Tibial nerve (tissue), 4 donors: Measurements from ENCODE around the gene PTPRM. TPM values are rescaled to one million over a fixed set of nuclear protein-coding genes. Genes with fewer than 3 reads are reported as not detected.

Source experiments
- DNase-seq, 2 donors: peaks; one replicate each; pipeline ENCODE4 v3.0.0-alpha.2; 2019; ENCODE audit warnings: low spot score in 2 of 2
- H3K27ac ChIP-seq, 4 donors: fragments of 200-600 bp; sonication (generic) in 3 of 4; one replicate each; pipeline ENCODE4 v1.5.1; 2017 to 2019; ENCODE audit warnings: mild to moderate bottlenecking in 1 of 4
- H3K27me3 ChIP-seq, 2 donors: fragments of 200-600 bp; sonication (generic) in 1 of 2; one replicate each; pipeline versions ENCODE4 v1.5.1 to v1.6.0; 2017 to 2019
- H3K36me3 ChIP-seq, 3 donors: fragments of 200-600 bp; sonication (generic); one replicate each; pipeline ENCODE4 v1.5.1; 2018 to 2019
- H3K4me1 ChIP-seq, 4 donors: fragments of 200-600 bp; sonication (generic) in 3 of 4; one replicate each; pipeline ENCODE4 v1.5.1; 2017 to 2019
- H3K4me3 ChIP-seq, 4 donors: fragments of 200-600 bp; sonication (generic) in 3 of 4; one replicate each; pipeline ENCODE4 v1.5.1; 2017 to 2019; ENCODE audit warnings: mild to moderate bottlenecking in 1 of 4, moderate library complexity in 1 of 4
- H3K9me3 ChIP-seq, 4 donors: fragments of 200-600 bp; sonication (generic) in 3 of 4; one replicate each; pipeline ENCODE4 v1.5.1; 2017 to 2019
- EP300 ChIP-seq, 2 donors: sonication (generic); formaldehyde crosslinking; IDR thresholded peaks; one replicate each; pipeline ENCODE4 v1.6.1; 2017; ENCODE audit warnings: antibody characterized with exemption in 2 of 2, mild to moderate bottlenecking in 1 of 2
- POLR2A ChIP-seq, 2 donors: fragments of 450-650 bp; IDR thresholded peaks; one replicate each; pipeline ENCODE4 v1.6.1; 2017; ENCODE audit warnings: antibody characterized with exemption in 2 of 2, mild to moderate bottlenecking in 2 of 2, moderate library complexity in 2 of 2
- WGBS, 2 donors: methylation state at CpG; one replicate each; pipeline ENCODE4 v1.1.5; 2018; 5-methylcytosine and 5-hydroxymethylcytosine counted together
- total RNA-seq, 4 donors: library from RNA; depleted of rRNA; stranded (reverse); fragments of >200 nt; gene quantifications; one replicate each; pipeline ENCODE4 v1.1.0, GENCODE V29; 2016
- TF ChIP-seq, protein P1 (sequence below), 5 experiments: fragments of 200-600 bp in 3 of 5; fragments of 450-650 bp in 2 of 5; sonication (generic) in 3 of 5; IDR thresholded peaks; one replicate each; pipeline ENCODE4 v1.5.1; 2016 to 2019; ENCODE audit warnings: antibody characterized with exemption in 5 of 5, mild to moderate bottlenecking in 3 of 5, moderate library complexity in 2 of 5

PTPRM gene
- total RNA-seq, 4 donors from 2014 or later: 62.2 to 92.4 (median 80.7) TPM

GRCh38 chr18:7921938-7922587 lies 354.9 kb downstream of the PTPRM start:
- no peak overlapping the region for H3K27ac ChIP-seq
- WGBS, 2 donors: 29 to 40% methylated on average over 3 of the region's 3 CpGs
- no peak for DNase-seq

DNA sequence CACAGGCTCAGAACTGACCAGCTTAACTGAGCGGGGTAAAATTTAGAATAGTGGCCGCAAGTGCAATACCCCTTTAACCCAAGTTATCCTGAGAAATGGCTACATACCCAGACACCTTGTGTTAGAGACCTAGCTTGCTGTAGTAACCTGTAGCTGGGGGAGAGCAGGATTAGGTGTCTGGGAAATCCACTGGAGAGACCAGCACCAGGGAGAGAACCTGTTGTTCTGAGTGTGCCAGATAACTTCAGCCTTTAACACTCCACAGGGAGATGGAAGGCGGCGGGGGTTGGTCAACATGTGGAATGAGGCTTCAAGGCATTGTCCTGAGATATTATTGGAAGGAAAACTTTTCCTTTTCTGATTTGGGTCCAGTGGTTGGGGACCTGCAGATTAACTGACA lies 356.0 kb downstream of the PTPRM start:
- 95 to 97% methylated on average over 4 of the region's 4 CpGs for WGBS, 2 donors
- H3K27me3 ChIP-seq: no peaks in the 10 kb centered on the region
- H3K36me3 ChIP-seq: peaks cover 0 to 5% (median 0%) of the 10 kb centered on the region in 3 donors
- peaks cover 0 to 4% (median 0%) of the 10 kb centered on the region in 4 donors for H3K4me1 ChIP-seq
- H3K4me3 ChIP-seq: no peak overlapping the region
- TF ChIP-seq, protein P1, sequence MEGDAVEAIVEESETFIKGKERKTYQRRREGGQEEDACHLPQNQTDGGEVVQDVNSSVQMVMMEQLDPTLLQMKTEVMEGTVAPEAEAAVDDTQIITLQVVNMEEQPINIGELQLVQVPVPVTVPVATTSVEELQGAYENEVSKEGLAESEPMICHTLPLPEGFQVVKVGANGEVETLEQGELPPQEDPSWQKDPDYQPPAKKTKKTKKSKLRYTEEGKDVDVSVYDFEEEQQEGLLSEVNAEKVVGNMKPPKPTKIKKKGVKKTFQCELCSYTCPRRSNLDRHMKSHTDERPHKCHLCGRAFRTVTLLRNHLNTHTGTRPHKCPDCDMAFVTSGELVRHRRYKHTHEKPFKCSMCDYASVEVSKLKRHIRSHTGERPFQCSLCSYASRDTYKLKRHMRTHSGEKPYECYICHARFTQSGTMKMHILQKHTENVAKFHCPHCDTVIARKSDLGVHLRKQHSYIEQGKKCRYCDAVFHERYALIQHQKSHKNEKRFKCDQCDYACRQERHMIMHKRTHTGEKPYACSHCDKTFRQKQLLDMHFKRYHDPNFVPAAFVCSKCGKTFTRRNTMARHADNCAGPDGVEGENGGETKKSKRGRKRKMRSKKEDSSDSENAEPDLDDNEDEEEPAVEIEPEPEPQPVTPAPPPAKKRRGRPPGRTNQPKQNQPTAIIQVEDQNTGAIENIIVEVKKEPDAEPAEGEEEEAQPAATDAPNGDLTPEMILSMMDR (IDR thresholded peaks at IDR 0.05): no peak
- TF ChIP-seq EP300 (IDR thresholded peaks at IDR 0.05) (no peak), POLR2A (IDR thresholded peaks at IDR 0.05) (no peak)
- no peak for DNase-seq
- H3K9me3 ChIP-seq: peaks cover 0 to 31% (median 3%) of the 10 kb centered on the region in 4 donors
- no peak overlapping the region for H3K27ac ChIP-seq

More at GRCh38 chr18:7921938-7922587, 354.9 kb downstream of the PTPRM start:
- Histone ChIP-seq H3K36me3 (no peaks in the 10 kb centered on the region), H3K27me3 (no peaks in the 10 kb centered on the region), H3K4me3 (no peak overlapping the region), H3K9me3 (peaks cover 0 to 31% (median 3%) of the 10 kb centered on the region in 4 donors), H3K4me1 (peaks cover 0 to 4% (median 0%) of the 10 kb centered on the region in 4 donors)
- TF ChIP-seq POLR2A (IDR thresholded peaks at IDR 0.05) (no peak), EP300 (IDR thresholded peaks at IDR 0.05) (peak in 1 of 2 donors; percentile 47)
- TF ChIP-seq, protein P1 (IDR thresholded peaks at IDR 0.05): no peak

DNA sequence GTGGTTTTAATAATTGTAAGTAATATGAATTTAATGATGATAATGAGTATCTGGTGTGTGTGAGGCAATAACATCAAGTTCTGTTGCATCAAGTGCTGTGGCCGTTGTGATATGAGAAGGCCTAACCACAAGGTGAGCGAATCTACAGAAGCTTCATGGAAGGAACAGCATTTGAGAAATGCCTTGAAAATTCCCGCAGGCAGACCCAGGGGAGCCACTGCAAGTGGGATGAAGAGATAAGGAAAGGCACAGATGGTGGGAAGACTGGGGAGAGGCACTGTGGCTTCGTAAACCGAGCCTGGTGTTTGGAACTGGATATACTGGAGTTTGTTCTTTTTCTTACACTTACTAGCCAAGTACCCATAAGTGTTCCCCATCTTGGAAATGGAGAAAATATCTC lies 357.5 kb downstream of the PTPRM start:
- H3K27me3 ChIP-seq: no peaks in the 10 kb centered on the region
- no peak overlapping the region for H3K27ac ChIP-seq
- peaks cover 0 to 5% (median 0%) of the 10 kb centered on the region in 3 donors for H3K36me3 ChIP-seq
- 73 to 90% methylated on average over 5 of the region's 5 CpGs for WGBS, 2 donors
- H3K4me1 ChIP-seq: peaks cover 0 to 4% (median 0%) of the 10 kb centered on the region in 4 donors
- no peak for DNase-seq
- H3K9me3 ChIP-seq: peaks cover 0 to 21% (median 0%) of the 10 kb centered on the region in 4 donors
- no peak for TF ChIP-seq EP300 (IDR thresholded peaks at IDR 0.05)
- no peak for TF ChIP-seq POLR2A (IDR thresholded peaks at IDR 0.05)
- TF ChIP-seq, protein P1 (IDR thresholded peaks at IDR 0.05): no peak
- no peak overlapping the region for H3K4me3 ChIP-seq

DNA sequence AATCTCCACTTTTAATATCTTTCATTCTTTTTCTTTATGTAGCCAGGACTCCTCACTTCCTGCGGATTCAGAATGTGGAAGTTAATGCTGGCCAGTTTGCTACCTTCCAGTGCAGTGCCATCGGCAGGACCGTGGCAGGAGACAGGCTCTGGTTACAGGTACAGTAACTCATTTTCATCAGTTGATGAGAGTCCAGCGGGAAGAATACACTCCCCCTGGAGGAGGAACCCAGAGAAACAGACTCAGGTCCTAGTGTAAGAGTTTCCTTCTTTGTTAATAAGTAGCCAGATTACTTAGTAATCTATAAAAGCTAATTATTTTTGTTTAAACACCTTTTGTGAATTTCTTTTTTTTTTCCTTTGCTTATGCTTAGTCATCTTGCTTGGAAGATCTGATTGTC lies 359.4 kb downstream of the PTPRM start:
- H3K27ac ChIP-seq: no peak overlapping the region
- H3K4me3 ChIP-seq: no peak overlapping the region
- 84 to 85% methylated on average over 4 of the region's 4 CpGs for WGBS, 2 donors
- peaks cover 0 to 4% (median 0%) of the 10 kb centered on the region in 4 donors for H3K4me1 ChIP-seq
- peaks cover 0 to 5% (median 0%) of the 10 kb centered on the region in 4 donors for H3K9me3 ChIP-seq
- TF ChIP-seq POLR2A (IDR thresholded peaks at IDR 0.05) (no peak), EP300 (IDR thresholded peaks at IDR 0.05) (no peak)
- TF ChIP-seq, protein P1 (IDR thresholded peaks at IDR 0.05): no peak
- no peak for DNase-seq
- peaks cover 0 to 5% (median 0%) of the 10 kb centered on the region in 3 donors for H3K36me3 ChIP-seq
- no peaks in the 10 kb centered on the region for H3K27me3 ChIP-seq

GRCh38 chr18:7927119-7927518 lies 360.0 kb downstream of the PTPRM start:
- no peaks in the 10 kb centered on the region for H3K9me3 ChIP-seq
- H3K4me3 ChIP-seq: no peak overlapping the region
- no peak for DNase-seq
- WGBS, 2 donors: 61 to 67% methylated on average over 2 of the region's 2 CpGs
- no peak overlapping the region for H3K27ac ChIP-seq
- peaks cover 0 to 4% (median 0%) of the 10 kb centered on the region in 4 donors for H3K4me1 ChIP-seq
- peaks cover 0 to 5% (median 0%) of the 10 kb centered on the region in 3 donors for H3K36me3 ChIP-seq
- no peaks in the 10 kb centered on the region for H3K27me3 ChIP-seq
- TF ChIP-seq EP300 (IDR thresholded peaks at IDR 0.05) (no peak), POLR2A (IDR thresholded peaks at IDR 0.05) (no peak)
- TF ChIP-seq, protein P1 (IDR thresholded peaks at IDR 0.05): no peak
